Mesothelial cell of epicardium (in vitro differentiated cells): ENCODE data around the gene USP3. TPM values are rescaled to one million over a fixed set of nuclear protein-coding genes. Genes with fewer than 3 reads are reported as not detected.

Experiments
- DNase-seq, 2 experiments: peaks; one replicate each; pipeline ENCODE4 v3.0.0; 2021; ENCODE audit warnings: low spot score in 2 of 2; ENCODE audit not compliant: unreplicated experiment in 2 of 2
- H3K27ac Mint-ChIP-seq: 2 replicates; pipeline ENCODE4 v1.8.0; 2021; ENCODE audit warnings: mixed read lengths
- H3K27me3 Mint-ChIP-seq: 2 replicates; pipeline ENCODE4 v1.8.0; 2021; ENCODE audit warnings: low read depth, mixed read lengths
- H3K36me3 Mint-ChIP-seq: 2 replicates; pipeline ENCODE4 v1.8.0; 2021; ENCODE audit warnings: mixed read lengths
- H3K4me1 Mint-ChIP-seq: 2 replicates; pipeline ENCODE4 v1.8.0; 2021; ENCODE audit warnings: mixed read lengths
- H3K4me3 Mint-ChIP-seq: 2 replicates; pipeline ENCODE4 v1.8.0; 2021; ENCODE audit warnings: mild to moderate bottlenecking, moderate library complexity, mixed read lengths
- H3K9me3 Mint-ChIP-seq: 2 replicates; pipeline ENCODE4 v1.8.0; 2021; ENCODE audit warnings: mixed read lengths
- CTCF ChIP-seq: fragments of 200-600 bp; sonication (generic); IDR thresholded peaks from one replicate; pipeline ENCODE4 v1.5.0; 2021; ENCODE audit warnings: antibody characterized with exemption; ENCODE audit not compliant: unreplicated experiment
- total RNA-seq: library from RNA; stranded (reverse); gene quantifications from 3 replicates; pipeline ENCODE4 v1.2.1, GENCODE V29; 2021

Gene USP3
- total RNA-seq, 1 donor from 2014 or later = 72.7 TPM

- Mint-ChIP-seq H3K27ac (no peak overlapping the region), H3K4me1 (peaks cover 4% of the 10 kb centered on the region), H3K36me3 (no peaks in the 10 kb centered on the region), H3K4me3 (no peak overlapping the region), H3K9me3 (no peaks in the 10 kb centered on the region), H3K27me3 (peaks cover 9% of the 10 kb centered on the region)
- DNase-seq = no peak
- no peak for TF ChIP-seq CTCF
Observed at GRCh38 chr15:63473749-63473998, 30.7 kb upstream of the USP3 start.

- H3K36me3 Mint-ChIP-seq = no peaks in the 10 kb centered on the region
- DNase-seq = no peak
Observed at GRCh38 chr15:63473999-63474809, 30.2 kb upstream of the USP3 start.

GRCh38 chr15:63474810-63475316, 29.5 kb upstream of the USP3 start:
- no peak overlapping the region for H3K4me3 Mint-ChIP-seq
- peaks cover 11% of the 10 kb centered on the region for H3K4me1 Mint-ChIP-seq
- DNase-seq = no peak
- H3K36me3 Mint-ChIP-seq = no peaks in the 10 kb centered on the region
- peaks cover 2% of the 10 kb centered on the region for H3K27me3 Mint-ChIP-seq
- no peak overlapping the region for H3K27ac Mint-ChIP-seq
- H3K9me3 Mint-ChIP-seq = no peaks in the 10 kb centered on the region
- TF ChIP-seq CTCF = no peak

More at GRCh38 chr15:63473999-63474809, 30.2 kb upstream of the USP3 start:
- Mint-ChIP-seq H3K4me1 (peaks cover 5% of the 10 kb centered on the region), H3K9me3 (no peaks in the 10 kb centered on the region), H3K27ac (no peak overlapping the region), H3K27me3 (peaks cover 4% of the 10 kb centered on the region), H3K4me3 (no peak overlapping the region)
- no peak for TF ChIP-seq CTCF

GRCh38 chr15:63475707-63476106, 28.7 kb upstream of the USP3 start:
- H3K4me1 Mint-ChIP-seq = peaks cover 14% of the 10 kb centered on the region
- no peaks in the 10 kb centered on the region for H3K36me3 Mint-ChIP-seq
- no peak overlapping the region for H3K27ac Mint-ChIP-seq
- TF ChIP-seq CTCF = no peak
- no peak for DNase-seq
- no peaks in the 10 kb centered on the region for H3K27me3 Mint-ChIP-seq
- H3K9me3 Mint-ChIP-seq = no peaks in the 10 kb centered on the region
- H3K4me3 Mint-ChIP-seq = no peak overlapping the region

- H3K36me3 Mint-ChIP-seq = no peaks in the 10 kb centered on the region
- DNase-seq = no peak
- H3K27me3 Mint-ChIP-seq = no peaks in the 10 kb centered on the region
- H3K4me1 Mint-ChIP-seq = peaks cover 14% of the 10 kb centered on the region
- no peak for TF ChIP-seq CTCF
- H3K27ac Mint-ChIP-seq = no peak overlapping the region
- no peak overlapping the region for H3K4me3 Mint-ChIP-seq
- no peaks in the 10 kb centered on the region for H3K9me3 Mint-ChIP-seq
Observed at GRCh38 chr15:63476229-63476632, 28.2 kb upstream of the USP3 start.
